Parathyroid adenoma (tissue), 2 donors: ENCODE data around the gene GLS.

Experiments
- H2AFZ ChIP-seq: fragments of 300-600 bp; sonication (generic); one replicate; pipeline ENCODE4 v1.7.0; 2017; ENCODE audit warnings: antibody characterized with exemption, mild to moderate bottlenecking
- H3K27ac ChIP-seq: fragments of 300-600 bp; sonication (generic); one replicate; pipeline ENCODE4 v1.7.0; 2017
- H3K27me3 ChIP-seq: fragments of 300-600 bp; sonication (generic); one replicate; pipeline ENCODE4 v1.7.0; 2017; ENCODE audit warnings: low read length; ENCODE audit not compliant: control insufficient read depth, insufficient read depth
- H3K36me3 ChIP-seq: fragments of 300-600 bp; sonication (generic); one replicate; pipeline ENCODE4 v1.7.0; 2017; ENCODE audit warnings: low read length; ENCODE audit not compliant: control insufficient read depth, insufficient read depth
- H3K4me1 ChIP-seq: fragments of 300-600 bp; sonication (generic); one replicate; pipeline ENCODE4 v1.7.0; 2017; ENCODE audit warnings: control low read depth
- H3K4me2 ChIP-seq: fragments of 300-600 bp; sonication (generic); one replicate; pipeline ENCODE4 v1.7.0; 2017; ENCODE audit warnings: low read length
- H3K4me3 ChIP-seq: fragments of 300-600 bp; sonication (generic); one replicate; pipeline ENCODE4 v1.7.0; 2017; ENCODE audit warnings: low read depth, low read length
- H3K79me2 ChIP-seq: fragments of 300-600 bp; sonication (generic); one replicate; pipeline ENCODE4 v1.7.0; 2017; ENCODE audit warnings: control low read depth
- H3K9ac ChIP-seq: fragments of 300-600 bp; sonication (generic); one replicate; pipeline ENCODE4 v1.7.0; 2017; ENCODE audit warnings: mild to moderate bottlenecking
- H3K9me3 ChIP-seq: fragments of 300-600 bp; sonication (generic); one replicate; pipeline ENCODE4 v1.7.0; 2017; ENCODE audit warnings: low read length; ENCODE audit not compliant: control insufficient read depth
- TF ChIP-seq, protein P1 (sequence below): fragments of 300-600 bp; sonication (generic); IDR thresholded peaks from one replicate; pipeline ENCODE4 v1.7.0; 2017; ENCODE audit warnings: antibody characterized with exemption, mild to moderate bottlenecking
- donor health status: primary hyperparathyroidism.

The GLS gene

DNA sequence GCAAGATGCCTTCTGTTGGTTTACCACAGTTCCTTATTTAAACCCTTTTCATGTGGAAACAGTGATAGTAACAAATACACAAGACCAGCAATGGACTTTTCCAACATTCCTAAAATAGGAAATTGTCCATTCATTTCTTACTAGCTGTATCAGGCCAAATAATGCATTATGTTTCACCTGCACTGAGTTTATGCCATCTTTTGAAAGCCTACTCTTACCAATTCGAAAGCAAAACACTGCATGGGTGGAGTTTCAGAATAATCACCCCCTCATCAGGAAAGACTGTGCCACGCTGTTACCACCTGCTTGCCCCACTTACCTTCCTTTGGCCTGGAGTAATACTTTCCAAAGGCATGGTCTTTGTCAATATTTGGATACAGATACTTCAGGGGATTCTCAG is 95.9 kb downstream of the GLS start:
- H3K27me3 ChIP-seq, result no peaks in the 10 kb centered on the region

DNA sequence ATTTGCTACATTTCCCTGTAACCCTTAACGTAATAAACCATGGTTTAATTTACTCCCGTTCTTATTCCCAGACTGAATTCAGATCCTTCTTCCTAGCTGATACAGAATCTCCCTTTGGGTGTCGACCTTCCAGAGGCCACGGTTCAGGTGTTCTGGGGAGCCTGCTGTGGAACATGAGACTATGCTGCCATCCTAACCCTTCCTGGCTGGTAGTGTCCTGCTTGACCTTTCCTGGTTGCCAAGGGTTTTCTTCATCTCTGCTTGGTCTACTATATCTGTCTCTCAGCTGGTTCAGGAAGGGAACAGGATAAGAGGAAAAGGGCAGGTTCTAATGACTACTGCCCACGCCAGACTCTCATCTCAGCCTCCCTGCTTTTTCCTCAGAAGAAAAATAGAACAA is 96.9 kb downstream of the GLS start:
- Histone ChIP-seq H3K9me3 (no peaks in the 10 kb centered on the region), H3K27ac (peak overlapping the region; percentile 90), H3K9ac (no peak overlapping the region), H2AFZ (no peak overlapping the region), H3K4me2 (no peak overlapping the region), H3K79me2 (no peaks in the 10 kb centered on the region), H3K4me1 (peaks cover 59% of the 10 kb centered on the region), H3K4me3 (no peak overlapping the region), H3K27me3 (no peaks in the 10 kb centered on the region), H3K36me3 (peaks cover 3% of the 10 kb centered on the region)
- TF ChIP-seq, protein P1, sequence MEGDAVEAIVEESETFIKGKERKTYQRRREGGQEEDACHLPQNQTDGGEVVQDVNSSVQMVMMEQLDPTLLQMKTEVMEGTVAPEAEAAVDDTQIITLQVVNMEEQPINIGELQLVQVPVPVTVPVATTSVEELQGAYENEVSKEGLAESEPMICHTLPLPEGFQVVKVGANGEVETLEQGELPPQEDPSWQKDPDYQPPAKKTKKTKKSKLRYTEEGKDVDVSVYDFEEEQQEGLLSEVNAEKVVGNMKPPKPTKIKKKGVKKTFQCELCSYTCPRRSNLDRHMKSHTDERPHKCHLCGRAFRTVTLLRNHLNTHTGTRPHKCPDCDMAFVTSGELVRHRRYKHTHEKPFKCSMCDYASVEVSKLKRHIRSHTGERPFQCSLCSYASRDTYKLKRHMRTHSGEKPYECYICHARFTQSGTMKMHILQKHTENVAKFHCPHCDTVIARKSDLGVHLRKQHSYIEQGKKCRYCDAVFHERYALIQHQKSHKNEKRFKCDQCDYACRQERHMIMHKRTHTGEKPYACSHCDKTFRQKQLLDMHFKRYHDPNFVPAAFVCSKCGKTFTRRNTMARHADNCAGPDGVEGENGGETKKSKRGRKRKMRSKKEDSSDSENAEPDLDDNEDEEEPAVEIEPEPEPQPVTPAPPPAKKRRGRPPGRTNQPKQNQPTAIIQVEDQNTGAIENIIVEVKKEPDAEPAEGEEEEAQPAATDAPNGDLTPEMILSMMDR, result no peak

More for the DNA sequence above, 95.9 kb downstream of the GLS start:
- Histone ChIP-seq H2AFZ (no peak overlapping the region), H3K9ac (no peak overlapping the region), H3K27ac (peak overlapping the region; percentile 18), H3K79me2 (no peaks in the 10 kb centered on the region), H3K9me3 (no peaks in the 10 kb centered on the region), H3K4me2 (no peak overlapping the region), H3K4me1 (peaks cover 57% of the 10 kb centered on the region), H3K36me3 (peaks cover 3% of the 10 kb centered on the region), H3K4me3 (no peak overlapping the region)
- TF ChIP-seq, protein P1, result no peak

- peaks cover 3% of the 10 kb centered on the region for H3K36me3 ChIP-seq
- H3K27me3 ChIP-seq, result no peaks in the 10 kb centered on the region
- no peak overlapping the region for H3K4me2 ChIP-seq
- H3K79me2 ChIP-seq, result no peaks in the 10 kb centered on the region
- H3K4me3 ChIP-seq, result no peak overlapping the region
- H3K27ac ChIP-seq, result peak overlapping the region; percentile 90
- no peak overlapping the region for H2AFZ ChIP-seq
- TF ChIP-seq, protein P1, result no peak
- no peaks in the 10 kb centered on the region for H3K9me3 ChIP-seq
- H3K4me1 ChIP-seq, result peaks cover 59% of the 10 kb centered on the region
- no peak overlapping the region for H3K9ac ChIP-seq
Observed at GRCh38 chr2:190978389-190979053, 97.9 kb downstream of the GLS start.

DNA sequence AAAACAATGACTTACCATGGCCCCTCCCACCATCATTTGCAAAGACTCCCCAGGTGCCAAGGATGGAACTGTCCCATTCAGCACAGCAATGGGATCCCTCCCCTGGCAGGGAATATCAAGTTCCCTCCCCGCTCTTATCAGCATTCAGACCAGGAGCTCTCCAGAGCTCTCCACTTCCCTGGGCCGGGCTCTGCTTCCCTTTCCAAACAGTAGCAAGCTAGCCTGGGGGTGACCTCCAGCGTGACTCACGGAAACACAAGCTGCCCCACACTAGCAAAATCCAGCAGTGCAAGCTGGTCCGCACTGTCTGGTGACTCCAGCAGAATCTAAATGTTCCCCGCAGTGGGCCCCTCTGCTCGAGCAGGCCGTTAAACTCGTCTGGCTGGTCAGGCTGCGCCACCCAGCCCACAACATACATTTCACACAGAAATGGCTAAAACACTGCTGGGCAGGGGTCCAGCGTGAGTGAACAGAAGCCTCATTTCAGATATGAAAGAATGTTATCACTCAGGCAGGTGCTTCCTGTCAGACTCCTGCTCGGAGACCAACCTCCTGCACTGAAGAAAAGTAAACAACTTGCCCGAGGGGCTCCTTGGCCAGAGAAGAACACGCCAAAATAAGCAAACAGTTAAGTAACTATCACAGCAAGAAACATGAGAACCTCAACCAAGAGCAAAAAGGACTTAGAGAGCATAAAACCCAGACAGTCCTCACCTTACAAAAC is 99.4 kb downstream of the GLS start:
- TF ChIP-seq, protein P1, result no peak
- no peaks in the 10 kb centered on the region for H3K79me2 ChIP-seq
- H3K36me3 ChIP-seq, result peaks cover 3% of the 10 kb centered on the region
- H2AFZ ChIP-seq, result peak overlapping the region; percentile 79
- no peaks in the 10 kb centered on the region for H3K9me3 ChIP-seq
- H3K27me3 ChIP-seq, result no peaks in the 10 kb centered on the region
- peak overlapping the region; percentile 14 for H3K4me3 ChIP-seq
- peak overlapping the region; percentile 20 for H3K4me2 ChIP-seq
- peaks cover 45% of the 10 kb centered on the region for H3K4me1 ChIP-seq
- H3K27ac ChIP-seq, result peak overlapping the region; percentile 90
- H3K9ac ChIP-seq, result no peak overlapping the region
